Right hindlimb (tissue), 1 donor: ENCODE measurements around the gene CFAP251.

Experiments used
- DNase-seq: peaks from one replicate; pipeline ENCODE4 v3.0.0-alpha.2; 2018

The CFAP251 gene

GRCh38 chr12:122006186-122006926, 88.0 kb downstream of the CFAP251 start:
- no peak for DNase-seq

- DNase-seq = no peak
Observed at GRCh38 chr12:122009741-122010140, 91.3 kb downstream of the CFAP251 start.

- DNase-seq = no peak
Observed at GRCh38 chr12:122012184-122012583, 93.8 kb downstream of the CFAP251 start.

- DNase-seq = no peak
Observed at GRCh38 chr12:122013136-122013535, 94.7 kb downstream of the CFAP251 start.

- no peak for DNase-seq
Observed at GRCh38 chr12:122013791-122014590, 95.6 kb downstream of the CFAP251 start.

GRCh38 chr12:122014781-122015180, 96.4 kb downstream of the CFAP251 start:
- no peak for DNase-seq

GRCh38 chr12:122018457-122018856, 100.1 kb downstream of the CFAP251 start:
- DNase-seq = no peak

GRCh38 chr12:122018937-122019336, 100.5 kb downstream of the CFAP251 start:
- DNase-seq = no peak

GRCh38 chr12:122020795-122021192, 102.4 kb downstream of the CFAP251 start:
- no peak for DNase-seq

- peak; percentile 52 for DNase-seq
Observed at GRCh38 chr12:122021193-122021821, 102.9 kb downstream of the CFAP251 start.

GRCh38 chr12:122021822-122022392, 103.5 kb downstream of the CFAP251 start, which contains the start of gene BCL7A:
Gene BCL7A (plus strand): TSS chr12:122021884. CDS start chr12:122022092, 208 bp downstream.
- DNase-seq = peak; percentile 92

GRCh38 chr12:122022393-122023338, 104.3 kb downstream of the CFAP251 start:
- peak; percentile 46 for DNase-seq

- peak; percentile 89 for DNase-seq
Observed at GRCh38 chr12:122023339-122024131, 105.1 kb downstream of the CFAP251 start.

GRCh38 chr12:122024132-122024785, 105.9 kb downstream of the CFAP251 start:
- no peak for DNase-seq

GRCh38 chr12:122026706-122027333, 108.4 kb downstream of the CFAP251 start:
- DNase-seq = no peak

- no peak for DNase-seq
Observed at GRCh38 chr12:122028165-122028904, 109.9 kb downstream of the CFAP251 start.

- DNase-seq = no peak
Observed at GRCh38 chr12:122028905-122029560, 110.6 kb downstream of the CFAP251 start.

- no peak for DNase-seq
Observed at GRCh38 chr12:122029620-122030423, 111.4 kb downstream of the CFAP251 start.
